Esophagus muscularis mucosa (tissue), 3 donors: Measurements from ENCODE around the gene GCNA.

Experiments
- POLR2AphosphoS5 ChIP-seq, 2 donors: sonication (generic); formaldehyde crosslinking; IDR thresholded peaks; one replicate each; pipeline ENCODE4 v1.6.1; 2017; ENCODE audit warnings: antibody characterized with exemption in 2 of 2
- TF ChIP-seq, protein P1 (sequence below), 3 experiments: fragments of 200-600 bp in 2 of 3; fragments of 450-650 bp in 1 of 3; sonication (generic) in 2 of 3; IDR thresholded peaks; one replicate each; pipeline ENCODE4 v1.5.1; 2017 to 2019; ENCODE audit warnings: antibody characterized with exemption in 3 of 3, mild to moderate bottlenecking in 2 of 3, moderate library complexity in 1 of 3

DNA sequence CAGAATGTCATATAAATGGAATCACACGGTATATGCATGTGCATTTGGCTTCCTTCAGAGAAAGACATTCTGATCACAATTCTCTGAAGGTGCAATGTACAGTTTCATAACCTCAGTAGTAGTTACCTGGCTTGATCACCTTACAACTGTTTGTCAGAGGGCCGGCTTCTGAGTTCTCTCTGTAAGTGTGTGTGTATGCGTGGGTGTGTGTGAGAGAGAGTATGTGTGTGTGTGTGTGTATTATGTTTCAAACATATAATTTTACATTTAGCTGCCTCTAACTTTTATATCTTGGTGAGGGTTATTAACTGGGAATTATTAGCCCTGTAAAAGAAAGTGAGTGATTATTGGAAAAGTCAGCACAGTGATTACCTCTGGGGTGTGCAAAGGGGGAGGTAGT, 81.1 kb downstream of the GCNA start:
- TF ChIP-seq POLR2AphosphoS5 (IDR thresholded peaks at IDR 0.05) = no peak
- TF ChIP-seq, protein P1, sequence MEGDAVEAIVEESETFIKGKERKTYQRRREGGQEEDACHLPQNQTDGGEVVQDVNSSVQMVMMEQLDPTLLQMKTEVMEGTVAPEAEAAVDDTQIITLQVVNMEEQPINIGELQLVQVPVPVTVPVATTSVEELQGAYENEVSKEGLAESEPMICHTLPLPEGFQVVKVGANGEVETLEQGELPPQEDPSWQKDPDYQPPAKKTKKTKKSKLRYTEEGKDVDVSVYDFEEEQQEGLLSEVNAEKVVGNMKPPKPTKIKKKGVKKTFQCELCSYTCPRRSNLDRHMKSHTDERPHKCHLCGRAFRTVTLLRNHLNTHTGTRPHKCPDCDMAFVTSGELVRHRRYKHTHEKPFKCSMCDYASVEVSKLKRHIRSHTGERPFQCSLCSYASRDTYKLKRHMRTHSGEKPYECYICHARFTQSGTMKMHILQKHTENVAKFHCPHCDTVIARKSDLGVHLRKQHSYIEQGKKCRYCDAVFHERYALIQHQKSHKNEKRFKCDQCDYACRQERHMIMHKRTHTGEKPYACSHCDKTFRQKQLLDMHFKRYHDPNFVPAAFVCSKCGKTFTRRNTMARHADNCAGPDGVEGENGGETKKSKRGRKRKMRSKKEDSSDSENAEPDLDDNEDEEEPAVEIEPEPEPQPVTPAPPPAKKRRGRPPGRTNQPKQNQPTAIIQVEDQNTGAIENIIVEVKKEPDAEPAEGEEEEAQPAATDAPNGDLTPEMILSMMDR (IDR thresholded peaks at IDR 0.05) = no peak
